ENCODE results near the gene NIF3L1.

The NIF3L1 gene

GRCh38 chr2:200850512-200851256 is 38.5 kb upstream of the NIF3L1 start:
- H3K4me1 ChIP-seq (ENCODE audit: low read depth, poor library complexity, severe bottlenecking) = no peaks in the 10 kb centered on the region
- no peaks in the 10 kb centered on the region for H3K27me3 ChIP-seq (ENCODE audit: insufficient read depth, low read depth)
- peaks cover 22% of the 10 kb centered on the region; the same call in 1 of the 2 replicates for H3K36me3 ChIP-seq (ENCODE audit: insufficient read depth)
- H4K20me1 ChIP-seq (ENCODE audit: insufficient read depth) = peaks cover 5% of the 10 kb centered on the region; the same call in 1 of the 2 replicates
- H3K4me2 ChIP-seq = no peak overlapping the region
- TF ChIP-seq CTCF (conservative IDR thresholded peaks at IDR 0.05; ENCODE audit: low read depth, low read length) = no peak
- H2AFZ ChIP-seq (ENCODE audit: low read depth) = no peak overlapping the region
- H3K79me2 ChIP-seq (ENCODE audit: insufficient read depth, low read depth) = no peaks in the 10 kb centered on the region
- H3K27ac ChIP-seq = no peak overlapping the region
- no peak overlapping the region for H3K4me3 ChIP-seq (IDR thresholded peaks at IDR 0.05; ENCODE audit: insufficient read depth, low read depth, low read length)
- no peak overlapping the region for H3K9ac ChIP-seq

GRCh38 chr2:200851398-200852248 is 37.5 kb upstream of the NIF3L1 start:
- Histone ChIP-seq H3K4me1 (ENCODE audit: low read depth, poor library complexity, severe bottlenecking) (no peaks in the 10 kb centered on the region), H2AFZ (ENCODE audit: low read depth) (no peak overlapping the region), H3K27me3 (ENCODE audit: insufficient read depth, low read depth) (no peaks in the 10 kb centered on the region), H3K79me2 (ENCODE audit: insufficient read depth, low read depth) (peaks cover 6% of the 10 kb centered on the region; the same call in 1 of the 2 replicates), H3K4me3 (IDR thresholded peaks at IDR 0.05; ENCODE audit: insufficient read depth, low read depth, low read length) (no peak overlapping the region), H3K9ac (no peak overlapping the region), H4K20me1 (ENCODE audit: insufficient read depth) (peaks cover 5% of the 10 kb centered on the region; the same call in 1 of the 2 replicates), H3K36me3 (ENCODE audit: insufficient read depth) (peaks cover 28% of the 10 kb centered on the region; the same call in 1 of the 2 replicates), H3K27ac (no peak overlapping the region), H3K4me2 (no peak overlapping the region)
- no peak for TF ChIP-seq CTCF (conservative IDR thresholded peaks at IDR 0.05; ENCODE audit: low read depth, low read length)

- no peaks in the 10 kb centered on the region for H3K4me1 ChIP-seq (ENCODE audit: low read depth, poor library complexity, severe bottlenecking)
- no peak overlapping the region for H3K9ac ChIP-seq
- no peak overlapping the region for H3K27ac ChIP-seq
- H3K36me3 ChIP-seq (ENCODE audit: insufficient read depth) = peaks cover 35% of the 10 kb centered on the region; the same call in 1 of the 2 replicates
- no peak overlapping the region for H2AFZ ChIP-seq (ENCODE audit: low read depth)
- H3K4me3 ChIP-seq (IDR thresholded peaks at IDR 0.05; ENCODE audit: insufficient read depth, low read depth, low read length) = no peak overlapping the region
- H3K79me2 ChIP-seq (ENCODE audit: insufficient read depth, low read depth) = peaks cover 14% of the 10 kb centered on the region
- TF ChIP-seq CTCF (conservative IDR thresholded peaks at IDR 0.05; ENCODE audit: low read depth, low read length) = no peak
- no peak overlapping the region for H3K4me2 ChIP-seq
- peaks cover 10% of the 10 kb centered on the region; the same call in 1 of the 2 replicates for H4K20me1 ChIP-seq (ENCODE audit: insufficient read depth)
- no peaks in the 10 kb centered on the region for H3K27me3 ChIP-seq (ENCODE audit: insufficient read depth, low read depth)
Measured at GRCh38 chr2:200852605-200853004, 36.6 kb upstream of the NIF3L1 start.

- Histone ChIP-seq H4K20me1 (ENCODE audit: insufficient read depth) (peaks cover 31% of the 10 kb centered on the region), H3K4me1 (ENCODE audit: low read depth, poor library complexity, severe bottlenecking) (peaks cover 27% of the 10 kb centered on the region), H3K79me2 (ENCODE audit: insufficient read depth, low read depth) (peaks cover 56% of the 10 kb centered on the region), H3K4me3 (IDR thresholded peaks at IDR 0.05; ENCODE audit: insufficient read depth, low read depth, low read length) (no peak overlapping the region), H3K27ac (no peak overlapping the region), H3K36me3 (ENCODE audit: insufficient read depth) (peaks cover 62% of the 10 kb centered on the region; the same call in 1 of the 2 replicates), H3K27me3 (ENCODE audit: insufficient read depth, low read depth) (no peaks in the 10 kb centered on the region), H3K4me2 (no peak overlapping the region), H3K9ac (no peak overlapping the region), H2AFZ (ENCODE audit: low read depth) (no peak overlapping the region)
- TF ChIP-seq CTCF (conservative IDR thresholded peaks at IDR 0.05; ENCODE audit: low read depth, low read length) = no peak
Measured at GRCh38 chr2:200856806-200857205, 32.4 kb upstream of the NIF3L1 start.

All from KMS-11 (cell line).